OCI-LY1 (cell line): ENCODE measurements around the gene DENND1A.

Experiments
- H2AFZ ChIP-seq: fragments of 200-600 bp; sonication (generic), shearing (Covaris generic); 2 replicates; pipeline ENCODE4 v1.6.0; 2014; ENCODE audit warnings: antibody characterized with exemption, mild to moderate bottlenecking, low read length
- H3F3A ChIP-seq: fragments of 200-600 bp; sonication (generic), shearing (Covaris generic); 2 replicates; pipeline ENCODE4 v1.6.0; 2014; ENCODE audit warnings: mild to moderate bottlenecking, antibody characterized with exemption, low read length, moderate library complexity; ENCODE audit not compliant: insufficient read depth
- H3K27ac ChIP-seq: fragments of 200-600 bp; sonication (generic); 2 replicates; pipeline ENCODE4 v1.5.1; 2014; ENCODE audit warnings: low read length, mixed run types, mild to moderate bottlenecking, low read depth; ENCODE audit not compliant: poor library complexity, severe bottlenecking
- H3K27me3 ChIP-seq: fragments of 200-600 bp; sonication (generic); 2 replicates; pipeline ENCODE4 v1.6.0; 2014; ENCODE audit warnings: antibody characterized with exemption, mild to moderate bottlenecking, low read length, moderate library complexity; ENCODE audit not compliant: insufficient read depth
- H3K36me3 ChIP-seq: fragments of 200-600 bp; sonication (generic); 2 replicates; pipeline ENCODE4 v1.6.1; 2014; ENCODE audit warnings: mild to moderate bottlenecking, antibody characterized with exemption, low read length, moderate library complexity, mixed read lengths; ENCODE audit not compliant: insufficient read depth
- H3K4me1 ChIP-seq: fragments of 200-600 bp; sonication (generic); 2 replicates; pipeline ENCODE4 v1.5.1; 2014; ENCODE audit warnings: mild to moderate bottlenecking, low read length, moderate library complexity; ENCODE audit not compliant: insufficient read depth, severe bottlenecking
- H3K4me2 ChIP-seq: fragments of 200-600 bp; sonication (generic), shearing (Covaris generic); 2 replicates; pipeline ENCODE4 v1.6.1; 2014; ENCODE audit warnings: low read length
- H3K4me3 ChIP-seq: fragments of 200-600 bp; sonication (generic); 2 replicates; pipeline ENCODE4 v1.5.1; 2014; ENCODE audit warnings: low read length, low read depth, mild to moderate bottlenecking, mixed read lengths; ENCODE audit not compliant: poor library complexity, severe bottlenecking
- H3K79me2 ChIP-seq: fragments of 200-600 bp; shearing (Covaris generic); 2 replicates; pipeline ENCODE4 v1.6.1; 2016; ENCODE audit warnings: mixed run types, low read length, mixed read lengths; ENCODE audit not compliant: insufficient read depth
- H3K9ac ChIP-seq: fragments of 200-600 bp; sonication (generic), shearing (Covaris generic); 2 replicates; pipeline ENCODE4 v1.6.1; 2014; ENCODE audit warnings: mild to moderate bottlenecking, low read length, mixed read lengths
- H3K9me2 ChIP-seq: fragments of 200-600 bp; sonication (generic), shearing (Covaris generic); 2 replicates; pipeline ENCODE4 v1.6.1; 2014; ENCODE audit warnings: low read depth, mild to moderate bottlenecking, low read length, mixed read lengths
- H3K9me3 ChIP-seq: fragments of 200-600 bp; shearing (Covaris generic); 2 replicates; pipeline ENCODE4 v1.6.1; 2014; ENCODE audit warnings: low read length, mixed read lengths
- H4K20me1 ChIP-seq: fragments of 200-600 bp; sonication (generic), shearing (Covaris generic); 2 replicates; pipeline ENCODE4 v1.6.0; 2016; ENCODE audit warnings: mild to moderate bottlenecking, low read length; ENCODE audit not compliant: insufficient read depth
- CTCF ChIP-seq: fragments of 200-600 bp; sonication (generic), shearing (Covaris generic); IDR thresholded peaks from 2 replicates; pipeline ENCODE4 v1.5.1; 2017; ENCODE audit warnings: mild to moderate bottlenecking, antibody characterized with exemption, low read length, moderate library complexity, mixed read lengths
- EZH2 ChIP-seq: fragments of 200-600 bp; sonication (generic), shearing (Covaris generic); IDR thresholded peaks from 2 replicates; pipeline ENCODE4 v1.8.0; 2017; ENCODE audit warnings: borderline replicate concordance, mixed run types, mild to moderate bottlenecking, antibody characterized with exemption, low read length, moderate library complexity, mixed read lengths

DENND1A gene

GRCh38 chr9:123647145-123647544, 282.8 kb downstream of the DENND1A start:
- no peak for TF ChIP-seq CTCF
- no peak for TF ChIP-seq EZH2
- no peaks in the 10 kb centered on the region for H3K27me3 ChIP-seq
- no peaks in the 10 kb centered on the region for H3F3A ChIP-seq
- H2AFZ ChIP-seq: no peak overlapping the region
- no peak overlapping the region for H3K27ac ChIP-seq
- H4K20me1 ChIP-seq: no peaks in the 10 kb centered on the region
- no peaks in the 10 kb centered on the region for H3K79me2 ChIP-seq
- no peak overlapping the region for H3K4me2 ChIP-seq
- no peak overlapping the region for H3K9ac ChIP-seq
- no peak overlapping the region for H3K4me3 ChIP-seq
- H3K36me3 ChIP-seq: peaks cover 20% of the 10 kb centered on the region
- H3K4me1 ChIP-seq: peaks cover 11% of the 10 kb centered on the region
- H3K9me3 ChIP-seq: peaks cover 3% of the 10 kb centered on the region; the same call in 1 of the 2 replicates
- H3K9me2 ChIP-seq: no peaks in the 10 kb centered on the region

- Histone ChIP-seq H3K27ac (no peak overlapping the region), H2AFZ (no peak overlapping the region), H3K9me2 (no peaks in the 10 kb centered on the region), H3K36me3 (peaks cover 10% of the 10 kb centered on the region; the same call in 1 of the 2 replicates), H4K20me1 (no peaks in the 10 kb centered on the region), H3K4me3 (no peak overlapping the region), H3K79me2 (no peaks in the 10 kb centered on the region), H3K9ac (no peak overlapping the region), H3K9me3 (no peaks in the 10 kb centered on the region), H3K27me3 (no peaks in the 10 kb centered on the region), H3F3A (no peaks in the 10 kb centered on the region), H3K4me2 (no peak overlapping the region), H3K4me1 (peaks cover 15% of the 10 kb centered on the region)
- TF ChIP-seq EZH2: no peak
- no peak for TF ChIP-seq CTCF
Observed at GRCh38 chr9:123645762-123646161, 284.2 kb downstream of the DENND1A start.

- Histone ChIP-seq H3K36me3 (peaks cover 9% of the 10 kb centered on the region; the same call in 1 of the 2 replicates), H2AFZ (no peak overlapping the region), H3K79me2 (no peaks in the 10 kb centered on the region), H3K4me3 (no peak overlapping the region), H3K9me3 (no peaks in the 10 kb centered on the region), H3K9me2 (no peaks in the 10 kb centered on the region), H3K4me1 (peaks cover 15% of the 10 kb centered on the region), H3K27ac (no peak overlapping the region), H4K20me1 (no peaks in the 10 kb centered on the region), H3F3A (no peaks in the 10 kb centered on the region), H3K27me3 (no peaks in the 10 kb centered on the region), H3K9ac (no peak overlapping the region), H3K4me2 (no peak overlapping the region)
- TF ChIP-seq CTCF (no peak), EZH2 (no peak)
Observed at GRCh38 chr9:123645126-123645525, 284.8 kb downstream of the DENND1A start.
